IgD-negative memory B cell (primary cell): ENCODE measurements around the gene IGF2R. TPM values are rescaled to one million over a fixed set of nuclear protein-coding genes. Genes with fewer than 3 reads are reported as not detected.
"Not testable (repeated sequence)": the region's sequence is repeated elsewhere in the genome, so short reads cannot be mapped to it uniquely, and the experiment has no call there.

Experiments used
- H3K27ac Mint-ChIP-seq, 3 donors: one replicate each; pipeline ENCODE4 v1.8.0; 2020 to 2022; ENCODE audit warnings: mild to moderate bottlenecking in 3 of 3, mixed read lengths in 3 of 3, moderate library complexity in 1 of 3
- H3K27me3 Mint-ChIP-seq: one replicate; pipeline ENCODE4 v1.8.0; 2021; ENCODE audit warnings: mixed read lengths
- H3K36me3 Mint-ChIP-seq: one replicate; pipeline ENCODE4 v1.8.0; 2020; ENCODE audit warnings: mild to moderate bottlenecking, mixed read lengths
- H3K4me1 Mint-ChIP-seq, 3 donors: one replicate each; pipeline ENCODE4 v1.8.0; 2020 to 2022; ENCODE audit warnings: mixed read lengths in 3 of 3, mild to moderate bottlenecking in 1 of 3
- H3K4me3 Mint-ChIP-seq, 4 donors: one replicate each; pipeline ENCODE4 v1.8.0; 2020 to 2022; ENCODE audit warnings: mild to moderate bottlenecking in 4 of 4, mixed read lengths in 4 of 4, moderate library complexity in 3 of 4
- H3K9me3 Mint-ChIP-seq, 3 donors: one replicate each; pipeline ENCODE4 v1.8.0; 2020 to 2021; ENCODE audit warnings: mixed read lengths in 3 of 3, mild to moderate bottlenecking in 1 of 3
- polyA plus RNA-seq: library from polyadenylated mRNA; unstranded; fragments of 300-500 nt; fragmentation: Illumina TruSeq; gene quantifications from one replicate; pipeline ENCODE4 v1.2.3, GENCODE V29; 2021

The IGF2R gene, protein sequence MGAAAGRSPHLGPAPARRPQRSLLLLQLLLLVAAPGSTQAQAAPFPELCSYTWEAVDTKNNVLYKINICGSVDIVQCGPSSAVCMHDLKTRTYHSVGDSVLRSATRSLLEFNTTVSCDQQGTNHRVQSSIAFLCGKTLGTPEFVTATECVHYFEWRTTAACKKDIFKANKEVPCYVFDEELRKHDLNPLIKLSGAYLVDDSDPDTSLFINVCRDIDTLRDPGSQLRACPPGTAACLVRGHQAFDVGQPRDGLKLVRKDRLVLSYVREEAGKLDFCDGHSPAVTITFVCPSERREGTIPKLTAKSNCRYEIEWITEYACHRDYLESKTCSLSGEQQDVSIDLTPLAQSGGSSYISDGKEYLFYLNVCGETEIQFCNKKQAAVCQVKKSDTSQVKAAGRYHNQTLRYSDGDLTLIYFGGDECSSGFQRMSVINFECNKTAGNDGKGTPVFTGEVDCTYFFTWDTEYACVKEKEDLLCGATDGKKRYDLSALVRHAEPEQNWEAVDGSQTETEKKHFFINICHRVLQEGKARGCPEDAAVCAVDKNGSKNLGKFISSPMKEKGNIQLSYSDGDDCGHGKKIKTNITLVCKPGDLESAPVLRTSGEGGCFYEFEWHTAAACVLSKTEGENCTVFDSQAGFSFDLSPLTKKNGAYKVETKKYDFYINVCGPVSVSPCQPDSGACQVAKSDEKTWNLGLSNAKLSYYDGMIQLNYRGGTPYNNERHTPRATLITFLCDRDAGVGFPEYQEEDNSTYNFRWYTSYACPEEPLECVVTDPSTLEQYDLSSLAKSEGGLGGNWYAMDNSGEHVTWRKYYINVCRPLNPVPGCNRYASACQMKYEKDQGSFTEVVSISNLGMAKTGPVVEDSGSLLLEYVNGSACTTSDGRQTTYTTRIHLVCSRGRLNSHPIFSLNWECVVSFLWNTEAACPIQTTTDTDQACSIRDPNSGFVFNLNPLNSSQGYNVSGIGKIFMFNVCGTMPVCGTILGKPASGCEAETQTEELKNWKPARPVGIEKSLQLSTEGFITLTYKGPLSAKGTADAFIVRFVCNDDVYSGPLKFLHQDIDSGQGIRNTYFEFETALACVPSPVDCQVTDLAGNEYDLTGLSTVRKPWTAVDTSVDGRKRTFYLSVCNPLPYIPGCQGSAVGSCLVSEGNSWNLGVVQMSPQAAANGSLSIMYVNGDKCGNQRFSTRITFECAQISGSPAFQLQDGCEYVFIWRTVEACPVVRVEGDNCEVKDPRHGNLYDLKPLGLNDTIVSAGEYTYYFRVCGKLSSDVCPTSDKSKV (N-terminal part only)
- 4.7 TPM for polyA plus RNA-seq

DNA sequence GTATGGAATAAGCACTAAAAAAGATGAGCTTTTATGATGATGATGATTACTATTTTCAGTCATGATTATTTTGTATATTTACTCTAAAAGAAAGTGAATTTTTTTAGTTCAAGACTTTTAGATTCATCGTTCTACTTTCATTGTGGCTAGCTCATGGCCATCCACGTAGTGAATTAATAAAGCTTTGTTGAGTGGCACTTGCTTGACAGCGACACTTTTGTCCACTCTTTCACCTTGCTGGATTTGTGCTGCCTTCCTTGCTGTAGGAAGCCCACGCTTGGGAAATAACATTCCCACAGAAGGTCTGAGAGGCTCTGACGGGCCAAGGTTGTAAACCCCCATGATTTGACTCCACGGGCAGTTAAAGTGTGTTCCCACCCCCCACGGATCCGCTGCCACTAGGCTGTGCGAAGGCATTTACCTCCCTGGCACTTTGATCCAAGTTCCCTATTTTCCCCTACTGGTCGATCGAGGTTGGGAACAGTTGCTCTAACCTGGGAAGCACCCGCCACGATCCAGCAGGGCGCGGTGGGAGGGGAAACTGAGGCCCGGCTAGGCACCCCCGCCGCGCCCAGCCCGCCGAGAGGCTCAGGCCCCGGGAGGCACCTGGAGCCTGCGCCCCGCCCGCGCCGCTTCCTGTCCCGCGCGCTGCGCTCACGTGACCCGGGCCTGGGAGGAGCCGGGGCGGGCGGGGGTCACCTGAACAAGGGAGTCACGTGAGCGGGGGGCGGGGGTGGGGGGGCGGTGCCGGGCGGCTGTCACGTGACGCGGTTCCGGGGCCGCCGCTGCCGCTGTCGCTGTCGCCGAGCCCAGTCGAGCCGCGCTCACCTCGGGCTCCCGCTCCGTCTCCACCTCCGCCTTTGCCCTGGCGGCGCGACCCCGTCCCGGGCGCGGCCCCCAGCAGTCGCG lies at the start of gene IGF2R:
Gene IGF2R (plus strand): TSS at position 788 of the 909 bp plus-strand sequence. CDS start 165 bp downstream, outside the sequence.
- H3K4me3 Mint-ChIP-seq, result peak within 1 kb of the TSS; percentile 82 to 97 (median 92)
- peaks cover 16 to 24% (median 21%) of the 10 kb centered on the region in 3 donors for H3K4me1 Mint-ChIP-seq
- peak within 1 kb of the TSS; percentile 88 to 96 (median 88) for H3K27ac Mint-ChIP-seq
- H3K36me3 Mint-ChIP-seq, result no peaks in the 10 kb centered on the region
- H3K9me3 Mint-ChIP-seq, result no peaks in the 10 kb centered on the region
- no peaks in the 10 kb centered on the region for H3K27me3 Mint-ChIP-seq

DNA sequence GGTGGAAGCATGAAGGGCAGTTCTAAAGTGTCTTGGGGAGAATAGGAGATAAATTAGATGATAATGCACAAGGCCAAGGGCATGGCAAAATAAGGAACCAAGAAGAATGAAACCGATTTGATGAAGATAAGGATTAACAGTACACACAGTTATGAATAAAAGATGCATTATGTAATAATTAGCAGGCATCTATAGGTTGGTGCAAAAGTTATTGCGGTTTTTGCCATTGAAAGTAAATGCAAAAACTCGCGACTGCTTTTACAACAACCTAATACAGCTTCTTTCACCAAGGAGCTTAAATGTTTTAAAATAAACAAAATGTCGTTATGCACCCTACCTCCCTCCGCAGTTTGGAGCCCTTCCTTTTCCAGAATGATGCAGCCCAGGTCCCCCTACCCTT lies 49.1 kb upstream of the IGF2R start:
- no peak overlapping the region for H3K27ac Mint-ChIP-seq
- peaks cover 4 to 12% (median 5%) of the 10 kb centered on the region in 3 donors for H3K9me3 Mint-ChIP-seq
- H3K4me3 Mint-ChIP-seq, result no peak overlapping the region
- peaks cover 12% of the 10 kb centered on the region for H3K27me3 Mint-ChIP-seq
- no peaks in the 10 kb centered on the region for H3K4me1 Mint-ChIP-seq
- no peaks in the 10 kb centered on the region for H3K36me3 Mint-ChIP-seq

DNA sequence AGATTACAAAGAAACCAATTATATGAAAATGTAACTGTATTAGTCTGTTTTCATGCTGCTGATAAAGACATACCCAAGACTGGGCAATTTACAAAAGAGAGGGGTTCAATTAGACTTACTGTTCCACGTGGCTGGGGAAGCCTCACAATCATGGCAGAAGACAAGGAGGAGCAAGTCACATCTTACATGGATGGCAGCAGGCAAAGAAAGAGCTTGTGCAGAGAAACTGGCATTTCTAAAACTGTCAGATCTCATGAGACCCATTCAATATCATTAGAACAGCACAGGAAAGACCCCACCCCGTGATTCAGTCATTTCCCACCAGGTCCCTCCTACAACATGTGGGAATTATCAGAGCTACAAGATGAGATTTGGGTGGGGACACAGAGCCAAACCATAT lies 44.7 kb upstream of the IGF2R start:
- H3K27me3 Mint-ChIP-seq, result peaks cover 17% of the 10 kb centered on the region

DNA sequence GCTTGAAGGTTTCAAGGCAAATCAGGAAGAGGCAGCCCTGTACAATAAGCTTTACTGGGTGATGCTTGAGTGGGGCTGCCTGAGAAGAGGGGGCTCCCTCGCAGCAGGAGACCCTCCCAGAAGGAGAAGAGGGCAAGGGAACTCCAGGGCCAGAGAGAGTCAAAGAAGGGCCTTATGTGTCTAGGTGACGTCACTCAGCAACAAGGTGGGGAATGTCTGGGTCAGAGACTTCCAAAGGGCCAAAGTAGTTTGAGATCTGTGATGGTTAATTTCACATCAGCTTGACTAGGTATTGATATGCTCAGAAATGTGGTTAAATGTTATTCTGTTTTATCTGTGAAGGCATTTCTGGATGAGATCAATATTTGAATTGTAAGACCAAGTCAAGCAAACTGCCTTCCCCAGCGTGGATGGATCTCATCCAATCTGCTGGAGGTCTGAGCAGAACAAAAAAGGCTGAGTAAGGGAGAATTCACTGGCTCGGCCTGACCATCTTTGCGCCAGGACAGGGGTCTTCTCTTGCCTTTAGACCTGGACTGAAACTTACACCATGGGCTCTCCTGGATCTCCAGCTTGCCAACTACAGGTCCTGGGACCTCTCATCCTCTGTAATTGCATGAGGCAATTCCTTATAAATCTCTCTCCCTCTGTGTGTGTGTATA lies 42.2 kb upstream of the IGF2R start:
- peaks cover 0 to 6% (median 4%) of the 10 kb centered on the region in 3 donors for H3K9me3 Mint-ChIP-seq
- H3K4me3 Mint-ChIP-seq, result no peak overlapping the region
- H3K36me3 Mint-ChIP-seq, result no peaks in the 10 kb centered on the region
- H3K4me1 Mint-ChIP-seq, result peaks cover 13 to 17% (median 14%) of the 10 kb centered on the region in 3 donors
- H3K27me3 Mint-ChIP-seq, result peaks cover 14% of the 10 kb centered on the region
- H3K27ac Mint-ChIP-seq, result peak overlapping the region in 1 of 3 donors; percentile 74

More for the DNA sequence above, 44.7 kb upstream of the IGF2R start:
- H3K36me3 Mint-ChIP-seq, H3K4me3 Mint-ChIP-seq, H3K4me1 Mint-ChIP-seq, H3K27ac Mint-ChIP-seq: not testable (repeated sequence)
- peaks cover 2 to 12% (median 4%) of the 10 kb centered on the region in 3 donors for H3K9me3 Mint-ChIP-seq

DNA sequence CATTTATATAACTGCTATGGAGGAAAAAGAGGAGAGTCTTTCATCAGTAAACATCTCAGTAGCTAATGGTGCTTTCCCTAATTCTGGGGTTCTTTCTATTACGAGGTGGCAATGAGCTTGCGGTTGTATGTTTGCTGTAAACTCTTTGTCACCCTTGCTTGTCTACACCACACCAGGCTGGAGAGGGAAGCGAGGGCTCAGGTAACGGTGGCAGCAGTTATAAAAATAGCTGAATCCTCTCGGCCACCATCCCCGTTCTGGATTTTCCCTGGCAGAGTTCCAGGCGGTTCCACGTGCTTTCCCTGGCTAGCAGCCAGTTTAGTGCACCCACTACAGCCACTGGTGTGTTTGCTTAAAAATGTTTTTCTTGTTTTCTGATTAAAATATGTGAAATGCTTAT lies 39.1 kb upstream of the IGF2R start:
- H3K27me3 Mint-ChIP-seq, result peaks cover 8% of the 10 kb centered on the region
- peaks cover 14 to 17% (median 14%) of the 10 kb centered on the region in 3 donors for H3K4me1 Mint-ChIP-seq
- H3K36me3 Mint-ChIP-seq, result no peaks in the 10 kb centered on the region
- H3K9me3 Mint-ChIP-seq, result no peaks in the 10 kb centered on the region
- H3K4me3 Mint-ChIP-seq, result no peak overlapping the region
- H3K27ac Mint-ChIP-seq, result no peak overlapping the region

DNA sequence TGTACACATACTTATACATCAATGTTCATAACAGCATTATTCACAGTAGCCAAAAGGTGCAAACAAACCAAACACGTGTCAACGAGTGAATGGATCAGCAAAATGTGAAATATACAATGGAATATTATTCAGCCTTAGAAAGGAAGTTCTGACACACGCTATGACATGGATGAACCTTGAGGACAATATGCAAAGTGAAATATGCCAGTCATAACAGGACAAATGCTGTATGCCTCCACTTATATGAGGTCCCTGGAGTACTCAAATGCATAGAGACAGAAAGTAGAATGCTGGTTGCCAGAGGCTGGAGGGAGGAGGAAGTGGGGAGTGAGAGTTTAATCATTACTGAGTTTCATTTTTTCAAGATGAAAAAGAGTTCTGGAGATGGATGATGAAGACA lies 37.8 kb upstream of the IGF2R start:
- Mint-ChIP-seq H3K4me3 (peak overlapping the region in 1 of 4 donors; percentile 43), H3K9me3 (peaks cover 0 to 4% (median 4%) of the 10 kb centered on the region in 3 donors), H3K27me3 (peaks cover 8% of the 10 kb centered on the region), H3K27ac (peak overlapping the region in 1 of 3 donors; percentile 4), H3K4me1 (peaks cover 14 to 17% (median 14%) of the 10 kb centered on the region in 3 donors), H3K36me3 (no peaks in the 10 kb centered on the region)

DNA sequence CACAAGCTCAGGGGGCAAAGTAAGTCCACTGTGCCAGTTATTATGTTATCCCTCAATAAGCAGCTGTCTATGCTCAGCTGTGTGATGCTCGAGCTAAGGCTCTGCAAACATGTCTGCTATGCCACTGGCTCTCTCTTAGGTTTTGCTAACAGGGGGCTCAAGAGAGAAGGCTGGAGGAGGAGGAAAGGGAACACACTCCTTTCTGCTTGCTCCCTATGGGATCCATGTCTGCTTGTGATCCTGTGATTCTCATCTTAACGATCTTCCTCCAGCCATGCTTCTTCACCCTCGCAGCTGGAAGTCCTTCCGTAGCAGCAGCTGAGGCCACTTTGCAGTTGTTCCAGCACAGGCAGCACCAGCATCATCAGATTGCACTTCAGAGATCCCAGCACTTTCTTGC lies 37.0 kb upstream of the IGF2R start:
- no peak overlapping the region for H3K4me3 Mint-ChIP-seq

DNA sequence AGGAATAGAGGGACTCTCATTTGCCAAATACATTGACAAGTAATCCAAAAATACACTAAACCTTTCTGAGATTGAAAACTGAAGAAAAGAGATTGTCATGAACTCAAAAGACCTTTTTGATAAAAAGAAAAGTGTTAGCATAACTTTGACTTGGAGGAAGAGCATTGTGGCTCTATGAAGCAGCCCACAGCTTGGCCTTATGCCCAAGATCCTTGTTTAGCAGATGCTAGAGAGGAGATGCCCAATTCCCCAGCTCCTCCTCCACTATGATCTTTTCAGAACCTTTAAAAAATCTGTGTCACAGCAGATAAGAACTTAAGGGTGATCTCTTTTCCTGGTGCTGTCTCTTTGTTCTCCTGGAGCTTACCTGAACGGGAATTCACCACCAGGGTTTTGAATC lies 35.8 kb upstream of the IGF2R start:
- peaks cover 14 to 17% (median 14%) of the 10 kb centered on the region in 3 donors for H3K4me1 Mint-ChIP-seq
- peaks cover 9% of the 10 kb centered on the region for H3K27me3 Mint-ChIP-seq
- H3K9me3 Mint-ChIP-seq, result peaks cover 0 to 4% (median 4%) of the 10 kb centered on the region in 3 donors
- no peak overlapping the region for H3K4me3 Mint-ChIP-seq
- H3K36me3 Mint-ChIP-seq, result no peaks in the 10 kb centered on the region
- H3K27ac Mint-ChIP-seq, result peak overlapping the region in 1 of 3 donors; percentile 2

More for the DNA sequence above, 37.0 kb upstream of the IGF2R start:
- peaks cover 0 to 4% (median 4%) of the 10 kb centered on the region in 3 donors for H3K9me3 Mint-ChIP-seq
- H3K4me1 Mint-ChIP-seq, result peaks cover 14 to 17% (median 14%) of the 10 kb centered on the region in 3 donors
- H3K36me3 Mint-ChIP-seq, result no peaks in the 10 kb centered on the region
- no peak overlapping the region for H3K27ac Mint-ChIP-seq
- peaks cover 5% of the 10 kb centered on the region for H3K27me3 Mint-ChIP-seq

DNA sequence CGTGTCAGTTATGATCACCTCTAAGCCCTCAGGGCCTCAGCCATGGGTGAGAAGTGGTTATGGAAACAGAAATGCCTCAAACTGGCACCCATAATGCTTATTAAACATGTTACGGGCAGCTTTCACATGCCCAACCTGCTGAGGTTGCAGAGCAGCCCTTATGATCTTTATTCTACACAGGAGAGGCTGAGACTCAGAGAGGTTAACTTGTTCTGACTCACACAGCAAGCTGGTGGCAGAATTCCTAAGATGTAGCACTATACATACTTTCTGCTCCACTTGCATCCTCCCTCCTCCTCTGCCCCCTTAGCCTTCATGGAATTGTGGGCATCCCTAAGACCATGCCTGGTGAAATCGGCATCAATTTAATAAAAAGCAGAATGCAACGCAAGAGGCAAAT lies 34.7 kb upstream of the IGF2R start:
- peaks cover 13% of the 10 kb centered on the region for H3K27me3 Mint-ChIP-seq
- no peaks in the 10 kb centered on the region for H3K36me3 Mint-ChIP-seq
- no peak overlapping the region for H3K27ac Mint-ChIP-seq
- H3K9me3 Mint-ChIP-seq, result peaks cover 0 to 6% (median 5%) of the 10 kb centered on the region in 3 donors
- H3K4me3 Mint-ChIP-seq, result no peak overlapping the region
- H3K4me1 Mint-ChIP-seq, result peaks cover 14 to 17% (median 14%) of the 10 kb centered on the region in 3 donors

DNA sequence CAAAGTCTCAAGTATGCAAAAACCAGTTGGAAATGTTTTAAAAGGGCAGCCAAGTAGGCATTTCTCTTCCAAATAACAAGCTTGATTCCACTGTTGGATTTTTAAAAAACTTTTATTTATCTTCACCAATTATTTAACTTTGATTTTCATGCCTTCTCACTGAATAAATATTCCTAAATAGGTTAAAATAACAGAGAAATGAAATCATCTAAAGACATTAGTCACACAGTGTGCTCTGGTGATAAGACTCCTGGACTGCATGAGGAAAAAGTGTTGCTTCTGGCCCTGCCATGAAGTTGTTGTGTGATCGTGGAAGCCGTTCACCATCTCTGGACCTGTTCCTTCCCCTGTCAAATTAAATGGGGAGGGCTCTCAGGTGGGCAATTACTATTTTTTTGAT lies 33.8 kb upstream of the IGF2R start:
- no peak overlapping the region for H3K4me3 Mint-ChIP-seq
- H3K27me3 Mint-ChIP-seq, result peaks cover 13% of the 10 kb centered on the region
- H3K4me1 Mint-ChIP-seq, result peaks cover 8 to 13% (median 10%) of the 10 kb centered on the region in 3 donors
- H3K9me3 Mint-ChIP-seq, result peaks cover 0 to 6% (median 5%) of the 10 kb centered on the region in 3 donors
- no peak overlapping the region for H3K27ac Mint-ChIP-seq
- H3K36me3 Mint-ChIP-seq, result no peaks in the 10 kb centered on the region

DNA sequence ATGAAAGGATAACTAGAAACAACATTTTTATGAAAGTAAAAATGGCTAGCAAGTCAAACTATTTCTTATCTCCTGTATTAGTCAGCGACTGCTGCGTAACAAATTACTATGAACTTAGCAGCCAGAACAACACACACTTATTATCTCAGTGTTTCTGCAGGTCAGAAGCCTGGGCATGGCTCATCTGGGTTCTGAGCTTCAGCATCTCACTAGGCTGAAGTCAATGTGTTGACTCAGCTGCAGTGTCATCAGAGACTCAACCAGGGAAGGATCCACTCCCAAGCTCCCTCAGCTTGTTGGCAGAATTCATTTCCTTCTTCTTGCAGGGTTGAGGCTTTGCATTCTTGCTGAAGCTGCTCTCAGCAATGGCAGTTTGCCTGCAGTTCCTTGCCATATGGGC lies 33.2 kb upstream of the IGF2R start:
- H3K4me3 Mint-ChIP-seq, result no peak overlapping the region
- H3K27ac Mint-ChIP-seq, result no peak overlapping the region

DNA sequence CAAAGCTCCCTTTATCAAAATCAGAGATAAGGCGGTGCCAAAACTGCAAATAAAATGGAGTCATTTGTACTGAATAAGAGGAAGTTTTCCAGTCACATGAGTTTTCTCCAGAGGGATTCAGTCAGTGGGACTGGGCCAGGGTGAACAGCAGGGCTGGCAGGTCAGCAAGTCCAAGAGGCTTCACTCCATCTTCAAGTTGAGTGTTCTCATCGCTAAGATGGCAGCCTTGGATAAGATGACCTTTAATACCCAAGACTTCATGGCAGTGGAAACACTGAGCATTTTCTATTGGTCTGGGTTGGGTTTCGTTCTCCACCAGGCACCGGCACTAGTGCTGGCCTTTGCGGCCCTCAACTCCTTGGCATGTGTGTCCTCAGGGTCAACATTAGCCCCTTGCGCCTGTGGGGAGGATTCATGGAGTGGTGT lies 29.3 kb upstream of the IGF2R start:
- H3K27me3 Mint-ChIP-seq, result peaks cover 14% of the 10 kb centered on the region
- H3K4me3 Mint-ChIP-seq, result no peak overlapping the region
- no peak overlapping the region for H3K27ac Mint-ChIP-seq
- H3K9me3 Mint-ChIP-seq, result peaks cover 10 to 12% (median 10%) of the 10 kb centered on the region in 3 donors
- H3K4me1 Mint-ChIP-seq, result no peaks in the 10 kb centered on the region
- no peaks in the 10 kb centered on the region for H3K36me3 Mint-ChIP-seq

More for the DNA sequence above, 33.2 kb upstream of the IGF2R start:
- peaks cover 6 to 8% (median 8%) of the 10 kb centered on the region in 3 donors for H3K4me1 Mint-ChIP-seq
- H3K27me3 Mint-ChIP-seq, result peaks cover 13% of the 10 kb centered on the region
- no peaks in the 10 kb centered on the region for H3K36me3 Mint-ChIP-seq
- H3K9me3 Mint-ChIP-seq, result peaks cover 0 to 6% (median 5%) of the 10 kb centered on the region in 3 donors
